Activated naive CD8-positive, alpha-beta T cell treated with anti-CD3 and anti-CD28 coated beads for 36 hours (primary cell): Measurements from ENCODE around the gene NAPG. TPM values are rescaled to one million over a fixed set of nuclear protein-coding genes. Genes with fewer than 3 reads are reported as not detected.

ENCODE experiments used
- total RNA-seq, 2 experiments: library from RNA; stranded (reverse); gene quantifications; one replicate each; pipeline ENCODE4 v1.2.3, GENCODE V29; 2021

Gene NAPG
- total RNA-seq, 2 experiments from 2014 or later, result 28.8 to 29.6 TPM

Other genes starting within 250 kb of the NAPG start
- gene APCDD1, start 71.4 kb upstream of the NAPG start, total RNA-seq, result not detected